ENCODE data around the gene TRABD2A.

GRCh38 chr2:84785950-84786349 lies 94.9 kb downstream of the TRABD2A start:
- TF ChIP-seq CTCF (IDR thresholded peaks at IDR 0.05) (no peak), ZFX (IDR thresholded peaks at IDR 0.05; ENCODE audit: borderline replicate concordance) (no peak)

Data from 22Rv1 (cell line).